ENCODE data around the gene IRF2BP2.

IRF2BP2 gene

GRCh38 chr1:234611847-234612351, 1.9 kb upstream of the IRF2BP2 start (continued):
- TF ChIP-seq ZNF518A (tag by site-specific recombination; conservative IDR thresholded peaks at IDR 0.05; ENCODE audit: low read depth) (peak; percentile 13; the same call in 1 of the 2 replicates), HOXD13 (CRISPR knock-in tag; IDR thresholded peaks at IDR 0.05; ENCODE audit: borderline replicate concordance) (no peak), EGR2 (tag by site-specific recombination; IDR thresholded peaks at IDR 0.05; ENCODE audit: low read depth) (no peak), ZNF175 (tag by site-specific recombination; IDR thresholded peaks at IDR 0.05) (no peak), ZNF394 (tag by site-specific recombination; IDR thresholded peaks at IDR 0.05; ENCODE audit: borderline replicate concordance) (peak; percentile 83), KLF1 (tag by site-specific recombination; IDR thresholded peaks at IDR 0.05) (no peak), ZNF580 (tag by site-specific recombination; IDR thresholded peaks at IDR 0.05) (no peak), ZNF148 (tag by site-specific recombination; IDR thresholded peaks at IDR 0.05; ENCODE audit: borderline replicate concordance) (no peak), ZNF280C (tag by site-specific recombination; IDR thresholded peaks at IDR 0.05) (no peak), ZNF514 (tag by site-specific recombination; IDR thresholded peaks at IDR 0.05) (no peak), ZNF792 (tag by site-specific recombination; IDR thresholded peaks at IDR 0.05) (no peak), ZSCAN23 (tag by site-specific recombination; IDR thresholded peaks at IDR 0.05) (no peak), ZSCAN5A (tag by site-specific recombination; IDR thresholded peaks at IDR 0.05) (no peak), PRDM10 (tag by site-specific recombination; IDR thresholded peaks at IDR 0.05) (peak; percentile 98), GLIS1 (tag by site-specific recombination; IDR thresholded peaks at IDR 0.05) (no peak; the same call in 1 of the 2 replicates), PBX3 (CRISPR knock-in tag; IDR thresholded peaks at IDR 0.05) (no peak), ZNF391 (tag by site-specific recombination; IDR thresholded peaks at IDR 0.05; ENCODE audit: borderline replicate concordance, low read depth) (0 out of 2 replicates have a peak, but pooled peaks have one; percentile 54), ZFP41 (tag by site-specific recombination; IDR thresholded peaks at IDR 0.05; ENCODE audit: borderline replicate concordance) (no peak), ZNF140 (tag by site-specific recombination; IDR thresholded peaks at IDR 0.05) (no peak), ZNF692 (tag by site-specific recombination; IDR thresholded peaks at IDR 0.05) (0 out of 2 replicates have a peak, but pooled peaks have one; percentile 5)

All from HEK293 (cell line).